Lower lobe of right lung (tissue), 2 donors: ENCODE data around the gene BCL11B. TPM values are rescaled to one million over a fixed set of nuclear protein-coding genes. Genes with fewer than 3 reads are reported as not detected.

Source experiments
- ATAC-seq, 2 donors: fragments of 200-7000 bp; cut with Tn5 transposase; one replicate each; pipeline ENCODE4 v1.9.1; 2020 to 2022; ENCODE audit warnings: mild to moderate bottlenecking in 2 of 2, moderate library complexity in 2 of 2
- DNase-seq: peaks from one replicate; pipeline ENCODE4 v3.0.0-alpha.2; 2020
- H3K27ac ChIP-seq: fragments of 200-600 bp; one replicate; pipeline ENCODE4 v1.8.0; 2022
- H3K27me3 ChIP-seq: fragments of 200-600 bp; one replicate; pipeline ENCODE4 v1.8.0; 2022; ENCODE audit warnings: low read depth
- H3K36me3 ChIP-seq: fragments of 200-600 bp; one replicate; pipeline ENCODE4 v1.8.0; 2022; ENCODE audit warnings: mild to moderate bottlenecking
- H3K4me1 ChIP-seq: fragments of 200-600 bp; one replicate; pipeline ENCODE4 v1.8.0; 2022
- H3K4me3 ChIP-seq: fragments of 200-600 bp; one replicate; pipeline ENCODE4 v1.8.0; 2022; ENCODE audit warnings: mild to moderate bottlenecking
- H3K9me3 ChIP-seq: fragments of 200-600 bp; one replicate; pipeline ENCODE4 v1.8.0; 2022
- CTCF ChIP-seq: fragments of 200-600 bp; IDR thresholded peaks from one replicate; pipeline ENCODE4 v1.8.0; 2022; ENCODE audit warnings: antibody characterized with exemption, mild to moderate bottlenecking
- intact Hi-C: fragments of 100-400 bp; cut with DNase I; formaldehyde crosslinking; loops from one replicate; pipeline ENCODE4 v1.11.0; 2022
- total RNA-seq: library from RNA; stranded (reverse); fragmentation: NEBNext Ultra II Directional; extraction: Animal tissue kit (Norgen Biotek cat#: 25700); gene quantifications from one replicate; pipeline ENCODE4 v1.2.1, GENCODE V29; 2021
- donor health status: DM: no; HTN: yes; CAD: no; lungs with severe emphysema.

BCL11B gene
- total RNA-seq, 1 donor from 2014 or later, result 2.3 TPM

- no peak for TF ChIP-seq CTCF
- DNase-seq (no peak), ATAC-seq (no peak)
- no peaks in the 10 kb centered on the region for H3K9me3 ChIP-seq
- no peak overlapping the region for H3K4me3 ChIP-seq
- H3K27ac ChIP-seq, result no peak overlapping the region
- intact Hi-C loops, result no loop called here
- peaks cover 5% of the 10 kb centered on the region for H3K4me1 ChIP-seq
- no peaks in the 10 kb centered on the region for H3K27me3 ChIP-seq
- H3K36me3 ChIP-seq, result no peaks in the 10 kb centered on the region
These were observed 92.5 kb downstream of the BCL11B start for GRCh38 chr14:99179506-99179905.

GRCh38 chr14:99177886-99178835 lies 93.8 kb downstream of the BCL11B start:
- Histone ChIP-seq H3K4me1 (peaks cover 5% of the 10 kb centered on the region), H3K9me3 (no peaks in the 10 kb centered on the region), H3K36me3 (no peaks in the 10 kb centered on the region), H3K27ac (no peak overlapping the region), H3K27me3 (no peaks in the 10 kb centered on the region), H3K4me3 (no peak overlapping the region)
- intact Hi-C loops, result no loop called here
- DNase-seq (no peak), ATAC-seq (peak; percentile 41 to 54)
- TF ChIP-seq CTCF, result no peak

GRCh38 chr14:99177046-99177655 lies 94.8 kb downstream of the BCL11B start:
- Histone ChIP-seq H3K4me1 (peaks cover 5% of the 10 kb centered on the region), H3K9me3 (no peaks in the 10 kb centered on the region), H3K36me3 (no peaks in the 10 kb centered on the region), H3K4me3 (no peak overlapping the region), H3K27ac (no peak overlapping the region), H3K27me3 (no peaks in the 10 kb centered on the region)
- ATAC-seq (no peak), DNase-seq (no peak)
- intact Hi-C loops, result no loop called here
- TF ChIP-seq CTCF, result no peak

GRCh38 chr14:99176156-99176945 lies 95.6 kb downstream of the BCL11B start:
- H3K36me3 ChIP-seq, result no peaks in the 10 kb centered on the region
- TF ChIP-seq CTCF, result no peak
- H3K27me3 ChIP-seq, result no peaks in the 10 kb centered on the region
- H3K27ac ChIP-seq, result no peak overlapping the region
- H3K4me3 ChIP-seq, result no peak overlapping the region
- H3K9me3 ChIP-seq, result no peaks in the 10 kb centered on the region
- no peak for DNase-seq
- peaks cover 5% of the 10 kb centered on the region for H3K4me1 ChIP-seq
- no peak for ATAC-seq
- intact Hi-C loops, result no loop called here

DNA sequence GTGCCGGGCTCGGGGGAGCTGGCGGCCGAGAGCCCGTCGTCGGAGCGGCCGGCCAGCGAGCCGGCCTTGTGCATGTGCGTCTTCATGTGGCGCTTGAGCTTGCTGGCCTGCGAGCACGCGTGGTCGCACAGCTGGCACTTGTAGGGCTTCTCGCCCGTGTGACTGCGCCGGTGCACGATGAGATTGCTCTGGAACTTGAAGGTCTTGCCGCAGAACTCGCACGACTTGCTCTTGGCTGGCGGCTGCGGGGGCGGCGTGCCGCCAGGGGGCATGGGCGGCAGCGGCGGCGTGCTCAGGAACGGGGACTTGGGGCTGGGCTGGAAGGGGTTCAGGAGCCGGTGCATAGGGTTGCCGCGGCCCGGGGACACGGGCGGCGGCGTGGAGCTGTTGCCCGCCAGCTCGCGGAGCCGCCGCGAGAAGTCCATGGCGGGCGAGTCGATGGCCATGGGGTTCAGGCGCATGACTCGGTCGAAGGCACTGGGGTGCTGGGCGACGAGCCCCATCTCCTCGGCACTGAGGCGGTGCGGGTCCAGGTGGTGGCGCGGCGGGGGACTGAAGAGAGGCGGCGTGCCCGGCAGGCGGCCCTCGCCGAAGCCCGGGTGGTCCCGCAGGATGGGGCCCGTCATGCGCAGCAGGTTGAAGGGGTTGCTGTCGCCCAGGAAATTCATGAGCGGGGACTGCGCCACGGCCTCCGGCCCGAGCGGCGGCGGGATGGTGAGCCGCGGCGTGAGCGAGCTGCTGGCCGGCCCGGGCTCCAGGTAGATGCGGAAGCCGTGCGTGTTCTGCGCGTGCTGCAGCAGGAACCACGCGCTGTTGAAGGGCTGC lies 96.5 kb downstream of the BCL11B start:
- ATAC-seq (no peak), DNase-seq (no peak)
- peaks cover 5% of the 10 kb centered on the region for H3K4me1 ChIP-seq
- no peaks in the 10 kb centered on the region for H3K27me3 ChIP-seq
- H3K27ac ChIP-seq, result no peak overlapping the region
- H3K4me3 ChIP-seq, result no peak overlapping the region
- H3K9me3 ChIP-seq, result no peaks in the 10 kb centered on the region
- no peaks in the 10 kb centered on the region for H3K36me3 ChIP-seq
- no peak for TF ChIP-seq CTCF
- intact Hi-C loops, result no loop called here
